HCT116 (cell line): ENCODE results near the gene TEX11.
"Not testable (repeated sequence)": the region's sequence is repeated elsewhere in the genome, so short reads cannot be mapped to it uniquely, and the experiment has no call there.

Source experiments
- CEBPB ChIP-seq: IDR thresholded peaks from 2 replicates; pipeline ENCODE4 v1.6.1; 2012; ENCODE audit warnings: low read depth
- EZH2 ChIP-seq: fragments of 200-600 bp; sonication (generic); IDR thresholded peaks from 2 replicates; pipeline ENCODE4 v1.6.1; 2017; ENCODE audit warnings: antibody characterized with exemption, mixed run types
- MAX ChIP-seq: IDR thresholded peaks from 2 replicates; pipeline ENCODE4 v1.6.1; 2012
- POLR2AphosphoS5 ChIP-seq: IDR thresholded peaks from 2 replicates; pipeline ENCODE4 v1.6.1; 2011; ENCODE audit warnings: mild to moderate bottlenecking, low read depth, low read length, moderate library complexity
- RAD21 ChIP-seq: IDR thresholded peaks from 2 replicates; pipeline ENCODE4 v1.6.1; 2012; ENCODE audit warnings: low read depth, mild to moderate bottlenecking
- SIN3A ChIP-seq: IDR thresholded peaks from 2 replicates; pipeline ENCODE4 v1.6.1; 2012; ENCODE audit warnings: low read depth
- SRF ChIP-seq: IDR thresholded peaks from 2 replicates; pipeline ENCODE4 v1.6.1; 2012; ENCODE audit warnings: low read depth
- ZFX ChIP-seq: fragments of 450-650 bp; IDR thresholded peaks from 2 replicates; pipeline ENCODE4 v1.6.1; 2017
- TF ChIP-seq, protein P1 (sequence below), 3 experiments: fragments of 200-600 bp in 1 of 3; sonication (generic) in 1 of 3; IDR thresholded peaks in 2 of 3; conservative IDR thresholded peaks in 1 of 3; 2 replicates each; pipeline ENCODE4 v1.5.1; 2012 to 2017; ENCODE audit warnings: low read depth in 2 of 3, low read length in 2 of 3, antibody characterized with exemption in 1 of 3, borderline replicate concordance in 1 of 3, control low read depth in 1 of 3, mild to moderate bottlenecking in 1 of 3, mixed read lengths in 1 of 3, mixed run types in 1 of 3, moderate library complexity in 1 of 3; ENCODE audit not compliant: insufficient read depth in 1 of 3

DNA sequence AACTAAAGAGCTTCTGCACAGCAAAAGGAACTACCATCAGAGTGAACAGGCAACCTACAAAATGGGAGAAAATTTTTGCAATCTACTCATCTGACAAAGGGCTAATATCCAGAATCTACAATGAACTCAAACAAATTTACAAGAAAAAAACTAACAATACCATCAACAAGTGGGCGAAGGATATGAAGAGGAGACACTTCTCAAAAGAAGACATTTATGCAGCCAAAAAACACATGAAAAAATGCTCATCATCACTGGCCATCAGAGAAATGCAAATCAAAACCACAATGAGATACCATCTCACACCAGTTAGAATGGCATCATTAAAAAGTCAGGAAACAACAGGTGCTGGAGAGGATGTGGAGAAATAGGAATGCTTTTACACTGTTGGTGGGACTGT, 64.9 kb downstream of the TEX11 start:
- not testable (repeated sequence) for TF ChIP-seq RAD21, POLR2AphosphoS5, CEBPB, SIN3A, ZFX, SRF, EZH2, MAX
- TF ChIP-seq, protein P1, sequence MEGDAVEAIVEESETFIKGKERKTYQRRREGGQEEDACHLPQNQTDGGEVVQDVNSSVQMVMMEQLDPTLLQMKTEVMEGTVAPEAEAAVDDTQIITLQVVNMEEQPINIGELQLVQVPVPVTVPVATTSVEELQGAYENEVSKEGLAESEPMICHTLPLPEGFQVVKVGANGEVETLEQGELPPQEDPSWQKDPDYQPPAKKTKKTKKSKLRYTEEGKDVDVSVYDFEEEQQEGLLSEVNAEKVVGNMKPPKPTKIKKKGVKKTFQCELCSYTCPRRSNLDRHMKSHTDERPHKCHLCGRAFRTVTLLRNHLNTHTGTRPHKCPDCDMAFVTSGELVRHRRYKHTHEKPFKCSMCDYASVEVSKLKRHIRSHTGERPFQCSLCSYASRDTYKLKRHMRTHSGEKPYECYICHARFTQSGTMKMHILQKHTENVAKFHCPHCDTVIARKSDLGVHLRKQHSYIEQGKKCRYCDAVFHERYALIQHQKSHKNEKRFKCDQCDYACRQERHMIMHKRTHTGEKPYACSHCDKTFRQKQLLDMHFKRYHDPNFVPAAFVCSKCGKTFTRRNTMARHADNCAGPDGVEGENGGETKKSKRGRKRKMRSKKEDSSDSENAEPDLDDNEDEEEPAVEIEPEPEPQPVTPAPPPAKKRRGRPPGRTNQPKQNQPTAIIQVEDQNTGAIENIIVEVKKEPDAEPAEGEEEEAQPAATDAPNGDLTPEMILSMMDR (IDR thresholded peaks at IDR 0.05 in 2 of 3, conservative IDR thresholded peaks at IDR 0.05 in 1 of 3; ENCODE audit: borderline replicate concordance in 1 of 3, insufficient read depth in 1 of 3, low read depth in 2 of 3, low read length in 2 of 3): not testable (repeated sequence)
